K562 (cell line): ENCODE data around the gene ATP5ME. TPM values are rescaled to one million over a fixed set of nuclear protein-coding genes. Genes with fewer than 3 reads are reported as not detected.
"Not testable (repeated sequence)": the region's sequence is repeated elsewhere in the genome, so short reads cannot be mapped to it uniquely, and the experiment has no call there.

Experiments used
- ATAC-seq: fragments of 200-7000 bp; cut with Tn5 transposase; 3 replicates; pipeline ENCODE4 v1.9.1; 2020; ENCODE audit warnings: moderate library complexity
- BruUV-seq: library from RNA; stranded (reverse); fragments of 400-500 nt; replicated peaks from 2 replicates; lab custom pipeline; 2021; lab: Mats Ljungman, UMichigan
- CTCF ChIA-PET: fragments of 300-600 bp; formaldehyde crosslinking; extraction: SDS; loops from one replicate; lab custom pipeline; 2021; ENCODE audit warnings: low intra/inter-chr PET ratio; lab: Yijun Ruan, JAX
- POLR2A ChIA-PET: fragments of 300-600, 350-650 bp; sonication (Branson Sonifier 250); formaldehyde crosslinking; extraction: SDS; loops from one replicate; lab custom pipeline; 2021; ENCODE audit warnings: antibody characterized with exemption, inconsistent platforms; lab: Yijun Ruan, JAX
- DNase-seq, 4 experiments: peaks; one replicate each; pipeline versions ENCODE4 v3.0.0 to v3.0.0-alpha.2; 2011 to 2018; ENCODE audit warnings: low spot score in 3 of 4, mixed read lengths in 3 of 4; ENCODE audit errors: extremely low read depth in 1 of 4
- FAIRE-seq: peaks from 2 replicates; lab custom pipeline; 2011; peaks lifted over from hg19 to GRCh38; lab: Jason Lieb, UNC
- H2AFZ ChIP-seq: 2 replicates; pipeline ENCODE4 v1.6.0; 2011; ENCODE audit warnings: low read depth, low read length, control low read depth, inconsistent platforms
- H3K27ac ChIP-seq: fragments of 200-600 bp; 3 replicates; pipeline ENCODE4 v1.8.0; 2011; ENCODE audit warnings: low read depth, mild to moderate bottlenecking, control low read depth, inconsistent platforms, low read length, moderate library complexity, mixed read lengths; ENCODE audit errors: extremely low read depth
- H3K27me3 ChIP-seq, 2 experiments: fragments of 300-600 bp in 1 of 2; 2 replicates in 1 of 2; 3 replicates in 1 of 2; pipeline versions ENCODE4 v1.6.0 to v1.8.0; 2011; ENCODE audit warnings: inconsistent platforms in 2 of 2, low read length in 2 of 2, mild to moderate bottlenecking in 1 of 2, mixed read lengths in 1 of 2, moderate library complexity in 1 of 2; ENCODE audit not compliant: control insufficient read depth in 2 of 2, insufficient read depth in 2 of 2
- H3K36me3 ChIP-seq: fragments of 300-600 bp; 3 replicates; pipeline ENCODE4 v1.8.0; 2011; ENCODE audit warnings: mild to moderate bottlenecking, low read length, inconsistent platforms; ENCODE audit not compliant: control insufficient read depth, insufficient read depth
- H3K4me1 ChIP-seq, 2 experiments: fragments of 200-600 bp in 1 of 2; replicated peaks in 1 of 2; 2 replicates in 1 of 2; 3 replicates in 1 of 2; pipeline versions ENCODE4 v1.5.1 to v1.8.0; 2011; ENCODE audit warnings: inconsistent platforms in 2 of 2, low read length in 2 of 2, mild to moderate bottlenecking in 1 of 2, mixed read lengths in 1 of 2, moderate library complexity in 1 of 2; ENCODE audit not compliant: control insufficient read depth in 2 of 2, insufficient read depth in 2 of 2
- H3K4me2 ChIP-seq: 2 replicates; pipeline ENCODE4 v1.6.1; 2011; ENCODE audit warnings: low read length, control low read depth, inconsistent platforms, mixed read lengths; ENCODE audit not compliant: insufficient read depth
- H3K4me3 ChIP-seq: fragments of 200-600 bp; sonication (generic), shearing (Covaris generic); 2 replicates; pipeline ENCODE4 v1.5.1; 2016; ENCODE audit warnings: control low read depth, inconsistent platforms
- H3K79me2 ChIP-seq: fragments of 200-600 bp; 3 replicates; pipeline ENCODE4 v1.8.0; 2011; ENCODE audit warnings: low read length, inconsistent platforms; ENCODE audit not compliant: control insufficient read depth, insufficient read depth
- H3K9ac ChIP-seq, 2 experiments: 2 replicates each; pipeline versions ENCODE4 v1.6.0 to v1.6.1; 2011; ENCODE audit warnings: low read depth in 2 of 2, low read length in 2 of 2, control low read depth in 1 of 2, inconsistent platforms in 1 of 2, mild to moderate bottlenecking in 1 of 2, mixed read lengths in 1 of 2; ENCODE audit not compliant: insufficient read depth in 1 of 2
- H3K9me1 ChIP-seq: one replicate; pipeline ENCODE4 v1.6.0; 2011; ENCODE audit warnings: inconsistent platforms, mild to moderate bottlenecking, low read length, moderate library complexity; ENCODE audit not compliant: control insufficient read depth, insufficient read depth
- H3K9me3 ChIP-seq: replicated peaks from 2 replicates; pipeline ENCODE4 v1.5.1; 2011; ENCODE audit warnings: low read depth, low read length, inconsistent platforms; ENCODE audit not compliant: control insufficient read depth, insufficient read depth
- H4K20me1 ChIP-seq: replicated peaks from 2 replicates; pipeline ENCODE4 v1.6.1; 2011; ENCODE audit warnings: low read length, inconsistent platforms, mixed read lengths; ENCODE audit not compliant: control insufficient read depth, insufficient read depth
- KDM5B ChIP-seq: fragments of 200-600 bp; sonication (generic); IDR thresholded peaks from 2 replicates; pipeline ENCODE4 v1.6.1; 2012; ENCODE audit warnings: low read depth, mild to moderate bottlenecking, moderate library complexity, low read length, control low read depth, inconsistent platforms; ENCODE audit not compliant: insufficient replicate concordance
- POLR2A ChIP-seq: fragments of 450-650 bp; conservative IDR thresholded peaks from 2 replicates; pipeline ENCODE4 v1.6.1; 2016
- PRDM10 ChIP-seq: fragments of 450-650 bp; IDR thresholded peaks from 2 replicates; pipeline ENCODE4 v1.6.1; 2018; ENCODE audit not compliant: partially characterized antibody
- SUPT5H ChIP-seq: fragments of 450-650 bp; IDR thresholded peaks from 2 replicates; pipeline ENCODE4 v1.6.1; 2016
- WGBS: fragments of 100-300 bp; shearing (Covaris generic); methylation state at CpG from one replicate; pipeline ENCODE4 v1.1.6; 2016; ENCODE audit warnings: low coverage, mixed read lengths; ENCODE audit not compliant: insufficient coverage; ENCODE audit errors: missing lambda C conversion rate; 5-methylcytosine and 5-hydroxymethylcytosine counted together
- in situ Hi-C: fragments of 300-500 bp; cut with MboI; formaldehyde crosslinking; loops from 4 replicates; pipeline ENCODE4 v1.15.0; 2018; ENCODE audit warnings: inconsistent platforms, mixed read lengths
- intact Hi-C: fragments of 100-400 bp; cut with micrococcal nuclease; formaldehyde crosslinking; loops from 2 replicates; pipeline ENCODE4 v1.14.2; 2022
- polyA plus RNA-seq, 8 experiments: library from polyadenylated mRNA; depleted of rRNA in 4 of 8; stranded (reverse) in 5 of 8; unstranded in 3 of 8; fragments of >200 nt; fragmentation: Nextera tagmentation in 2 of 8; fragmentation: Illumina TruSeq in 1 of 8; extraction: Ambion mirVana in 2 of 8; extraction: Trizol in 1 of 8; gene quantifications; 2 replicates each; pipeline versions ENCODE4 v1.2.1 to v1.2.3, GENCODE V29; 2011 to 2014; ENCODE audit warnings: inconsistent platforms in 1 of 8, missing spikeins in 1 of 8
- total RNA-seq, 7 experiments: library from RNA; depleted of rRNA in 6 of 7; stranded (reverse); fragments of >200 nt in 6 of 7; fragmentation: Illumina TruSeq in 2 of 7; extraction: Trizol in 2 of 7; gene quantifications; 2 replicates each; pipeline versions ENCODE4 v1.2.1 to v1.2.3, GENCODE V29; 2011 to 2021; ENCODE audit warnings: low replicate concordance in 1 of 7

The ATP5ME gene
- total and polyA plus RNA-seq, 9 of the 15 experiments (the other 6 are each of a cell fraction or from before 2014, with no cell fraction given) = 509 to 2,480 (median 887) TPM

- peaks cover 18% of the 10 kb centered on the region for H3K79me2 ChIP-seq
- peaks cover 32% of the 10 kb centered on the region for H3K36me3 ChIP-seq
- BruUV-seq, FAIRE-seq, DNase-seq, H2AFZ ChIP-seq, in situ Hi-C loops, H3K4me3 ChIP-seq, H3K27ac ChIP-seq, H3K9ac ChIP-seq, H3K4me2 ChIP-seq, H4K20me1 ChIP-seq, intact Hi-C loops, H3K9me1 ChIP-seq, H3K9me3 ChIP-seq, ATAC-seq, POLR2A ChIA-PET, CTCF ChIA-PET: not testable (repeated sequence)
- peaks cover 6 to 17% of the 10 kb centered on the region in 2 experiments; a peak in 3 of 5 replicates for H3K27me3 ChIP-seq
- WGBS = 80% methylated on average over 8 of the region's 11 CpGs
- TF ChIP-seq KDM5B (peak; percentile 54), SUPT5H (peak; percentile 51; the same call in 1 of the 2 replicates), POLR2A (peak; percentile 59; the same call in 1 of the 2 replicates)
- H3K4me1 ChIP-seq = peaks cover 4 to 35% of the 10 kb centered on the region in 2 experiments; a peak in 4 of 5 replicates
These were observed 4.1 kb downstream of the ATP5ME start for GRCh38 chr4:669806-670559.

GRCh38 chr4:668219-668618 lies 5.9 kb downstream of the ATP5ME start:
- FAIRE-seq, H3K9me3 ChIP-seq, BruUV-seq, DNase-seq, H3K9me1 ChIP-seq, H3K4me2 ChIP-seq, H2AFZ ChIP-seq, H4K20me1 ChIP-seq, in situ Hi-C loops, H3K79me2 ChIP-seq, CTCF ChIA-PET, H3K27ac ChIP-seq, H3K4me3 ChIP-seq, intact Hi-C loops, H3K9ac ChIP-seq, ATAC-seq: not testable (repeated sequence)
- WGBS = 50% methylated on average over 5 of the region's 6 CpGs
- Histone ChIP-seq H3K27me3 (peaks cover 9 to 35% of the 10 kb centered on the region in 2 experiments; a peak in 3 of 5 replicates), H3K4me1 (peaks cover 2 to 36% of the 10 kb centered on the region in 2 experiments; a peak in 4 of 5 replicates), H3K36me3 (peaks cover 28% of the 10 kb centered on the region)
- TF ChIP-seq PRDM10 (peak; percentile 58), POLR2A (0 out of 2 replicates have a peak, but pooled peaks have one; percentile 11)
- POLR2A ChIA-PET = interaction anchor here (0.8 kb wide), 1 partner anchor 13 kb away, joined by 4 read pairs; no protein-coding TSS in a partner anchor
